Mucosa of gallbladder (tissue), 1 donor: Measurements from ENCODE around the gene UNC5B. TPM values are rescaled to one million over a fixed set of nuclear protein-coding genes. Genes with fewer than 3 reads are reported as not detected.

Experiments
- DNase-seq: peaks from one replicate; pipeline ENCODE4 v3.0.0-alpha.2; 2020; ENCODE audit warnings: low spot score
- total RNA-seq: library from RNA; stranded (reverse); gene quantifications from one replicate; pipeline ENCODE4 v1.2.1, GENCODE V29; 2021
- donor health status: DM: no; HTN: no; CAD: no.

The UNC5B gene
- total RNA-seq, 1 donor from 2014 or later = 115 TPM

DNA sequence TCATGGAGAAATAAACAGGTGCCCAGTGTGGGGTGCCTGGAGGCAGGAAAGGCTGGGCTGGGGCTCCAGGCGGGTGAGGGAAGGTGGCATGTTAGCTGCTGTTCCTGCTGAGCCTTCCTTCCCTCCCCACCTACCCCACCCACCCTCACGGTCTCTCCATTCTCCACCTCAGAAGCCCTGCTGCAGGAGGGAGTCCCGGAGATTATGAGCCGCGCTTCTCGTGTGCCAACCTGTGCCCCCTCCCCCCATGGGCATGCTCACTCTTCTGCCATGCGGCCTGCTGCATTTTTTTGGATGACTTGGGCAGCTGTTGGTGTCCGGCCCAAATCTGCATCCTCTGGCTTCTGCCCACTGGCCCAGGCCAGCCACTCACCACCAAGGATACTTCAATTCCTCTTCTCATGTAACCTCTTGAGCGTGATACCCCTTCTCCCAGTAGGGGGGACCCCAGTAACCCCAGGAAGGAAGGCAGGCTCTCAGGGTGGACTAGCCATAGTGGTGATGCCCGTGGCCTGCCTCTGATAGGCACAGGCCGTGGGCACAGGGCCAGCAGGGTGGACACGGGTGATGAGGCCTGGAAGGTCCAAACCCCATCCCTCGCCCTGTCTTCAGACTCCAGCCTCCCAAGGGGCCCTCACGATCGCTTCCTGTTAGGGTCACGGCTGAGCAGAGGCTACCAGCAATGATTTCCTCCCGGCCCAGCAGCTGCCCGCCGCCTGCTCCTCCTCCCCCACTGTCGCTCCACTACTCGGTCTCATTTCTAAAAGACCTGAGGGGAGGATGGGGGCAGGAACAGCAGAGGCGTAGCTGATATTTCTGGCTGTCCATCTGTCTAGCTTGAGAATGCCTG is 27.8 kb downstream of the UNC5B start:
- no peak for DNase-seq

DNA sequence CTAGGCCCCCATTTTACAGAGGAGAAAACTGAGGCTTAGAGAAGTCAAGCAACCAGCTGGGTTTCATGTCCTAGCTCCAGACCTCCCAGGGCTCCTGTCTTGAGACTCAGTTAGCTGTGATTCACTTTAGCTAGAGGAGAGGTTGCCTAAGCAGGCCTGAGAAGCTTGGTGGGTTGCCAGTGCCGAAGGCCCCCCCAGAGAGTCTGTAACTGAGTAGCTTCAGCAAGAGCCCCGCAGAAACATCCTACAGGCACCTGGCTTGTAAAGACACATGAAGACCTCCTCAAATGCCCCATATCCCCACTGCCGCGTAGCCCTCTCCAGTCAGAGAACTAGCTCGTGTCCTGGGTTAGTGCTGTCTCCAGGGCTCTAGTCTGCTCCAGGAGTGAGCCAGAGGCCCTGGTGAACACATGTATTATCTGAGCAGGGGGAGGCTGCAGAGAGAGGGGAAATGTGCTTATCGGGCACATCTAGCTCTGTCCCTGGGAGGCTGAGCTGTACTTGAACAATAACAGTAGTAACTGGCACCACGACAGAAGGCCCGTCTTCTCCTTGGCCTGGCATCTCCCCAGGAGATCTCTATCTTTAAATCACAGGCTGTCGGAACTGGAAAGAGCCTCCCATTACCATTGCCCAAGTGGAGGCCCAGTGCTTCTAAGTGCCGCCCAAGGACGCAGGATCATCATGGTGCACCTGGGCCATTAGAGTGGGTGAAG is 28.9 kb downstream of the UNC5B start:
- DNase-seq = no peak

DNA sequence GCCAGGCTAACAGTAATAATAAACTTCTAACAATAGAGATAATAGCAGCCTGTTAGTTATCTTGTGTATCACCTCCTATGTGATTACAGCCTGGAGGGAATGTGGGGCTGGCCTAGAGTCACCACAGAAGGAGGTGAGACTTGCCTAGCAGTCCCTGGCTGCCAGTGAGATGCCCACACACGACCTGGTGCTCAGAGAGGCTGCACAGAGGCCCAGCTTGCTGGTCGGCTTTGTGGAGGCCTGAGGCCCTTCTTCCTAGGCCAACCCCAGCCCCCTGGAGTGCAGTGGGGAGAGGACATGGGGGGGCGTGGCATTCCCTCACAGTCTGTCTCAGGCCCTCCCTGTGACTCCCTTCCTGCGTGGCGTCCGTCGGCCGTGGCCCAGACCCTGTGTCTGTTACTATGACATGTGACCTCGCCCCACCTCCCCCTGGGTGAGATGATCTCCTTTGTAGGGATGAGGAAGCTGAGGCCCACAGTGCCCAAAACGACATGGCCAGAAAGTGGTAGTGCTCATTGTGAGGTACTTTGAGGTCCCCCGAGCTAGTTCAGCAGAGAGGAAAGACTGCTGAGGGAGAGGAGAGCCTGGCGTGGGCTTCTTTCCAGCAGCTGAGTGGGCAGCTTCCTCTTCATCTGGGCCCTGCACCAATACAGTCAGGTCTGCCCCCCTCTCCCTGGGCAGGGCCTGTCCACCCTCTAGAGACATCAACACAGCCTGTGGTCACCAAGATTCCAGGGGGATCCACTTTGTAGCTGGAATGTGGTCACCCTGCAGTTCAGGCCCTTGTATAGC is 29.7 kb downstream of the UNC5B start:
- DNase-seq = no peak

DNA sequence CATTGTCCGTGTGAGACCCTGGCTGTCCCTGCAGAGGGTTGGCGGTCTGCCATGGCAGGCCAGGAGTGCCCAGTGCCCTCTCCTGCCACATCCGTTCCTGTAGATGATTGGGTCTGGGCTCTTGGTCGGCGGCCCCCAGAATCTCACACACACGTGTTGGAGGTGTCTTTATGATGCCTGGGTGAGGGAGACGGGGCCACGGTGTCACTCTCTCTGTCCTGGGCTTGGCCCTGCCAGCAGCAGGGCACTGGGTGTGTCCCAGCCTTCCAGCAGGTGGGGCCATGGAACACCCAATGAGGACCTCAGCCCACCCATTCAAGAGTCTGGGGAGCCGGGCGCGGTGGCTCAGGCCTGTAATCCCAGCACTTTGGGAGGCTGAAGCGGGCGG is 30.2 kb downstream of the UNC5B start:
- DNase-seq = no peak

DNA sequence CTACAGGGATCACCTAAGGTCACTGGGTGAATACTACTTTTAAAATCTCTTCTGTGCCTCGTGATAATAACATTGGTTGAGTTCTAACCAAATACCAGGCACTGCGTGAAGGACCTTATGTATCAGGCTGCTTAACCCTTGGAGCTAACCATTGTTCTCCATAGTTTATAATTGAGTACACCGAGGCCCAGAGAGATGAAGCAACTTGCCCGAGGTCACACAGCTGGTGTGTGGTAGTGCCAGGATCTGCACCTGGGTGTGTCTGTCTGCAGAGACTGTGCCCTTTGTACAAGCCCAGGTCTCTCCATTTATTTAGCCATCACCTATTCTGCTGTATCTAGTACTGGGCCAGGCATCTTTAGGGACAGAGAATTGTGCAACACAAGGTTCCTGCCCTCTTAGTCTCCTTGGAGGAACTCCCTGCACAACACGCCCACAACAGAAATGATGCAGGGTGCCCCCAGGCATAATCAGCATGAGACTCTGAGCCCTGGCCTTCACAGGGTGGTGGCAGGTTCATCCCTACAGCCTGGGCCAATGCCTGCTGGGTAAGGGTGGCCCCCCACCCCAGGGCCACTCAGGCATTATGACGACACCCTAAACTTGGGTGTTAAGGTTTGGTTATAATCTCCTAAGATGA is 31.5 kb downstream of the UNC5B start:
- DNase-seq = peak; percentile 54

DNA sequence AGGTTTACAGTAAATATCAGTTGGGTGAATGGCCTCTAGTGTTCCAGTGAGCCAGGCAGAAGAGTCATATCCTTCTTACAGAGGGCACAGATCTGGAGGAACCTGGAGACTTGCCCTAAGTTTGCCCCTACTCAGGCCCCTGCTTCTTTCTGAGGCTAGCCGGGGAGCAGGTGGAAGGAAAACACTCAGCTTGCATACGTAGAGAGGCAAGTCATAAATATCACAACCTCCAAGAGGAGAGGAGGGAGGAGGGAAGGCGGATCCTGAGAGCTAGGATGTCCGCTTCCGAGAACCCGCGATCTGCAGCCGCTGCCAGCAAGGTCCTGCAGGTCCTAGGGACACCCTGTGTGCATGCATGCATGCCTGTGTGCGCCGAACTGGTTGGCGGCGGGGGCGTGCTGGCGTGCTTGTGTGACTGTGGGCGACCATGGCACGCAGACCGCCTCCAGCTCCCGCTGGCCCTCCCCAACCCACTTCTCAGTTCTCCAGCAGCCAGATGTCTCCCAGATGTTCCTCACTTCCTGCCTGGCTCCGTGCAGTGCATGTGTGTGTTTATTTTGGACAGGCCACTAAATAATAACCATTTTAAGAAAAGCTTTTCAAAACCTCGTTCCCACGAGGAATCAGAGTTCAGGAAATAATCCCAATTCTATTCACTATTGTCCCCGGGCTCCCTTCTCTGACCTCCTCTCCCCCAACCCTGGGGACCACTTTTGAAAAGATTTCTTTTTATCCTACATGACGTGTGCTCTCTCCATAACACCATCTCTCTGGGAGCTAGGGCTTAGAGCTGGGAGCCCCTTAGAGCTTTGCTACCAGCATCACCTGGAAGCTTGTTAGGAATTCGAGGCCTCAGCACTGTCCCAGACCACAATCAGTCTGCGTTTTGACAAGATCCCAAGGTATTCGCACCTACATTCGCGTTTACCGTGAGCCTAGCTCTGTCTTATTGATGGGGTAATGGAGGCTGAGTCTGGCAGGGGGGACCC is 32.4 kb downstream of the UNC5B start:
- DNase-seq = peak; percentile 57

DNA sequence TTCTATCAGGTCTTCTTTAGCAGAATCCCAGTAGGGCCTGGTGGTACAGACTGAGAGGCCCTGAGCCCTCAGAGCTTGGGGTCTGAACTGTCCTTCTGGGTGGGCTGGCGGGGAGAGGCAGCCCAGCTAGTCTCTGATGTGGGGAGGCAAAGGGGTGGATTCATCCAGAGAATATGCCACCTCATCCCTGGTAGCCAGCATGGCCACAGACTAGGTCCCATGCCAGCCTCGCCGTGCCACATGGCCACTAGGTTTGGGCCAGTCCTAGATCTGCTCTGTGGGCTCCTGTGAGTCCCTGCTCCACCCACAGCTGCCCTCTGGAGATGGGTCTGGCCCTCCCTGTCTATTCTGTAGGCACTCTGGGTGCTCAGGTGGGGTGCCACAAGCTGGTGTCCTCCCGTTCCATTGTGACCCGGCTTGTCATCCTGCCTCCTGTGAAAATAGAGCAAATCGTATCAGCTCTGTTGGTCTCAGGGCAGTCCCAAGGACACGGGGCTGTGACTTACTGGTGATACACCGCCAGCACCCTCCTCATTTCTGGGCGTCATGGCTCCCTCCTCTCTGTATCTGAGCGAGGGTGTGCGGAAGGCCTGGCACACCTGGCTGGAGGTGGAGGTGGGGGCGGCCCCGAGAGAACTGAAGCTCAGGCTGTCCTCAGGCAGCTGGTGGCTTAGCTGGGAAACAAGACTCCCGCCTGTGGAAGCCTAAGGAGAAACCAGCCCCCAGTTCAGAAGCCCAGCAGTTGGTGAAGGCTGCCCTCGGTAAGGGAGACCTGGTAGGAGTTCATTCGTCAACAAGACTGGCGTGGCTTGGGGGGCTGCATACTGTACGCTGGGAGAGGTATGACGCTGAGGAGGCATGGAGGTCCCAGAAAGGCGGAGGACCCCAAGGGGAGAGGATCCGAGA is 33.3 kb downstream of the UNC5B start:
- no peak for DNase-seq

DNA sequence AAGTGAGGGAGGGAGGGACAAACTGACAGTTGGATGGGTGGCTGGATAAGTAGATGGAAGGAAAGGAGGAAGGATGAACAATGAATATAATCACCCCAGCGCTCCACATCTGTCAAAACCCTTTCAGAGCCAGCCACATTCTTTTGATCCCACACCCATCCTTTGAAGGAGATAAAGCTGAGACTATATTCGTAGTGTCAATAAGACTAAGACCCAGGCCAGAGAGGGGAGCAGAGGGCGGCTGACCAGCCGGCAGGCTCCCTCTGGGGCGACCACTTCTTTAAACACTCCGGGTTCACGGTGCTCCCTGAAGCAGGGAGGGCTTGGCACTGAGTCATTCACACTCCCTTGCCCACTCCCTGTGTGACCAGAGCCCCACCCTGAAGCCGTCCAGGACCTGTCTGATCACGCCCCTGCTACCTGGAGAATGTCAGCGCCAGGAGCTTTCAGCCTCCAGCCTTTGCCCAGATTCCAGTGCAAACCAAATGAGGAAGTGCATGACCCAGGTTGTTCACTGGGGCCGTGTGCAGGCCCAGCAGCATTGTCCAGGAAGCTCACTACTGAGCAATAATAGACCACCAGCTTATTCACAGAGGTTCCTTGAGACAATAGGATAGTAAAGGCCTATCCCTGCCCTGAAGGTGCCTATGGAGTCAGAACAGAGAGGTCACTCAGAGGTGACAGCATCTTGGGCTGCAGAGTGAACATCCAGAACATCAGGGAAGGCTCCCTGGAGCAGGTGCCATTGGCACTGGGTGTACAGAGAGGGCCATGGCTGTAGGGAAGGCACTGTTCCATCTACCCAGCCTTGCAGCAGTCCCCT is 34.4 kb downstream of the UNC5B start:
- DNase-seq = peak; percentile 90

DNA sequence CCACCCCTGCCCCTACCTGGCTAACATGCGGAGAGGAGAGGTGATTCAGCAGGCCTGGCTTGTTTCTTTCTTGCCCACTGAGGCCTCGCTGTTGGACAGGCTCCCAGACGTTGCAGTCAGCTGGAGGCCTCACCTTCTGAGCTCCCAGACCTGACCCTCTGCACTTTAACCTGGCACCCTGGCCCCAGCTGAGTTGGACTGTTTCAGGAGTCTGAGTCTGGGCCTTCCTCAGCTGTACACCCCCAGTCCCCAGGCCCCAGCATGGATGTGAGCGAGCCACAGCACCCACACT is 35.0 kb downstream of the UNC5B start:
- DNase-seq = no peak

DNA sequence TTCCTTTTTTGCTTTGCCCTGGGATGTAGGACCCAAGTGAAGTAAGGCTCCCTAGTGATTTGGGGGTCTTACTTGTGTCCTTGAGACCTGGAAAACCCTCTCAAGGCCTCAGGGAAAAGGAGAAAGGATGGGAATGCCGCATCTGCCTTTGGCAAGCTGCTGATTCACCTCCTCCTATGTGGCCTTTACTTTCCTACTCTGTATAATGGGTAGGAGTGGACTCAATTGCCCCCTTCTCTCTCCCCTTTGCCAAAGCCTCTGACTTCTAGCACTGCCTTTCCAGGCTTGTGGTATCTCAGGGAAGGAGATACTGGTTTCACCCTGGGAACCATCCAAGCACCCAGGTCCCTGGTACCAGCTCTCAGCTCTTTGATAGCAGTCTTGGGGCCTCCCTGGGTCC is 35.4 kb downstream of the UNC5B start:
- DNase-seq = no peak

DNA sequence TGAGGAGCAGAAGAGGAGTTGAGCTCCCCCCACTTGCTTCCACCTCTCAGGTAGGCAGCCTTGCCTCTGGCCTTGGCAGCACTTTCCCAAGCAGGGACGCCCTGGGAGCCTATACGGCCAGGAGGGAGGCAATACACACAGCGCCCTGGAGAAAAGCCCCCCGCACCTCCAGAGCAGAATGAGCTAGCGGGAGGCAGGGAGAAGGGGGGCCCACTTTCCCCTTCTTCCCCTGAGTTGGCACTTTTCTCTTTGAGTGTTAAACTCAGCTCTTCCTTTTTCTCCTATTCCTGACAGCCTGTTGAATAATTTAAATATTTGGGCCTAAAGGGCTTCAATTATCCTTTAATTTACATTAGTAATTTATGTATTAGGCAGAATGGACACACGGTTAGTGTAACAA is 35.8 kb downstream of the UNC5B start:
- no peak for DNase-seq

DNA sequence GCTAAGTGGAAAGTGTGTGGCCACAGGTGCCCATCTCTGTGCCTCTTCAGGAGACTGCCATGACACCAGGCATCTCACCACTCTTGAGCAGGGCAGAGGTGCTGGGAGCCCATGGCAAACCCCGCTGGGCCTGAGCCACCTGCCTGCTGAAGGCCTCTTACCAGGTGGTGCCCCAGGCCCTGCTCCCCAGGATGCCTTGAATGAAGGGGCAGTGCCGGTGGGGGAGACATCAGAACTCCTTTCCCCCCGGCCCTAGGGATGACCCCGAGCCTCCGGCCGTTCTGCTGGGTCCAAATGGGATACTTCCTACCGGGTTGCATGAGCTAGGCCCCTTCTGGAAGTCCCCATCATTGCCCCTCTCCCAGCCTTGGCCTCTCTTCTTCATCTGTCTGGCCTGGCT is 37.6 kb downstream of the UNC5B start:
- no peak for DNase-seq

DNA sequence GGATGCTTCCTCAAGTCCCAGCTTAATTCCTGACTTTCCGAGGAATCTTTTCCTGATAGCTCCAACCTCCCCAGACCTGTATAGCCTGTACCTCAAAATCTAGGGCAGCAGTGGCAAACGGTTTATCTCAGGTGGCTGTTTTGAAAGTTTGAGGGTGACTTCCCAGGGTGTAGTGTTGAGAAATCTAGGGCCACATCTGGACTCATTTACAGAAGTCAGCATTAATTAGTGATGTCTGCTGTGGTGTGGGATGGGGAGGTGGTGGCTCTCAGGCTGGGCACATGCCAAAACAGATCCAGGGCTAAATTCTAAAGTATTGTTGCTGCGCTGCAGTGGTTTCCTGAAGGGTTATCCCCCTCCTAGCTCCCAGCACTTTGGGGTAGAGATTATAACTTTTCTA is 38.0 kb downstream of the UNC5B start:
- DNase-seq = no peak

DNA sequence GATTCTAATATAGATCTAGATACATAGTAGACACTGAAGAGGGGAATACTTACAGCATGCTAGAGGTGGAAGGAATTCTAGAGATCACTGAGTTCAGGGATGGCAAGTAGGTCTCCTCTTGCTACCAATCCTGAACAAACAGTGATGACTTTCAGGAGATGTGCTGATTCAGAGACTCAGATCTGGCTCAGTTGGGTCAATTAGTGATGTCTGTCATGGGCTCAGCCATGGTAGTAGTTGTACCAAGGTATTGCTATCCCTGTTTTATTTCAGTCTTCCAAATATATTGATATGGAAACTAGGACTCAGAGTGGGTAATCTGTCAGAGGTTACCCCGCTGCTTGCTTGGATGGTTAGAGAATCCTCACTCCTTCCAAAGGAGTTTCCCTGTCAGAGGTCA is 38.5 kb downstream of the UNC5B start:
- no peak for DNase-seq

DNA sequence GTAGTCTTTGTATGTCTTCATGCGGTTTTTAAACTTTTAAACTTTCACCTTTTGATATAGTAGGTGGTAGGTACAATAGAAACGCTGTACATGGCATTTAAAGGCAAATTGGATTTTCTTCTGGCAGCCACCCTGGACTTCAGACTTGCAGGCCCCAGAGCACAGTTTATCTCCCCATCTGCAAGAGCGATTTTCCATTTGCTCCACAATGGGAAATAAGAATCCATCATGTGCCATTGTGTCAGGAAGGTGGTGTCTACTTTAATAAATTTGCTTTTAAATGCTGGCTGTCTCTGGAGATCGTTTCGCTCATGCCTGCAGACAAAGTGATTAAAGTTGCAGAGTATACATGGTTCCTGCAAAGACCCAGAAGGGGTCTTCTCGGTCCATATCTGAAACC is 38.9 kb downstream of the UNC5B start:
- no peak for DNase-seq

DNA sequence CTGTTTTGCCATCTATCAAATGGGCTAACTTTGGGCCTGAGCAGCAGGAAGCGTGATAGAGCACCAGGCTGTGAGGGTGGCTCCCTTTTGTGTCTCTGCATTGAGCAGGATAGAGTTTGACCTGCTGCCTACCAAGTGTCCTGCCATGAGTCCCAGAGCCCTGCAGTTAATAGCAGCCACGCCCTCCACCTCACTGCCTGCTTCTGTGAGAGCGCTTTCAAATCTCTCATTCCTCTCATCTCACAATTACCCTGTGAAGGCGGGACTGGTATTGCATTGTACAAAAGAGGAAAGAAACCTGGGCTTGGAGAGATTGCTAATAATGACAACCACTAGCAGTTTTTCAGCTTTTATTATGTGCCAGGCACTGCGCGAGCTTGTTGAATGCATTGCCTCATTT is 39.9 kb downstream of the UNC5B start:
- no peak for DNase-seq

DNA sequence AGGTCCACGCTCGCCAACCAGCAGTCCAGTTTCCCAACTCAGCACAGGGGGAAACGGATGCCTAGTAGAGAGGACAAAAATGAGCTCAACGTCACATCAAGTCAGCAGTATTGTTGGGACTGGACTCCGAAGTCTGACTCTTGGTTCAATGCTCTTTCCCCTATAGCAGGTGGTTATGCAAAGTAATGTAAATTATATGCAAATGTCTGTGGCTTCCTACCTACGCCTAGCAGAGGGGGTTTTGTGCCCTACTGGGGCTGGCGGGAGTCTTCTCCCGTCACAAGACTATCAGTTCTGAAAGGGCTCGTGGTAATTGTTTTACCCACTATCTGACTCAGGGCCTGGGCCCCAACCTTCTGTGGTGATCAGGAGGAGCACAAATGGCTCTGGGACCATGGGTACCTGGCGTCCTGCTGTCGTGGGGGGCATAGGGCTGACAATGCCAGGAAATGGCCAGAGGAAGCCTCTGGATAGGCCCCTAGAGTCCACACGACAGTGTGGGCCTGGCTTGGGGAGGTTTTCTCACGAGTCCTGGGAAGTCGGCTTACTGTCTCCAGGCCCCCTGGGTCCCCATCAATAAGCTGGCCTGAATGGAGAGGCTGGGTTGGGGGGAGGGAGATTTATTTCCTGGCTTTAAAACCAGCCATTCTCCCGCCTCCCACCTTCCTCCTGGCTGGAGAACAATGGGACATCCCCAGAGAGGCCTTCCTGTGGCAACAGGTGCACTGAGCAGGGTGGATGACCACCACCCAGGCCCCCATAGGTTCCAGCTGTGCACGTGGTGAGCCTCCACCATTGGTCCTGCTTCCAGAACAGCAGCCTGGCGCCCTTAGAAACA is 41.8 kb downstream of the UNC5B start:
- no peak for DNase-seq
